ENCODE data around the gene GABRD. TPM values are rescaled to one million over a fixed set of nuclear protein-coding genes. Genes with fewer than 3 reads are reported as not detected.
A peak's percentile ranks its signal among the peaks of the same experiment; 100 is the strongest.

Gene GABRD
- total RNA-seq, 1 experiment from 2014 or later: not detected

DNA sequence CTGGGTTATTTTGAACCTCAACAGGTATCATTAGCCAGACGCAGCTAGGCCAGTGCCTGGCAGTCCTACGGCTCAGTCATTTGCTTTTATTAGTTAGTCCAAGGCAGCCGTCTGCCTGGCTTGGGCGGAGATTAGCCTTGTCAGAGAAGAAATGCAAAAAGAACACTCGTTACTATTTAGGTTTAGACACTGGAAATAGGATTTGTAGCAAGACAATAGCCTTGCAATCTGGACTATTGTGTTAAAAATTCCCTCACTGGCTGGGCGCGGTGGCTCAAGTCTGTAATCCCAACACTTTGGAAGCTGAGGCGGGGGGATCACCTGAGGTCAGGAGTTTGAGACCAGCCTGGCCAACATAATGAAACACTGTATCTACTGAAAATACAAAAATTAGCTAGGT is 20.1 kb downstream of the GABRD start:
- no peak for DNase-seq (ENCODE audit: low read depth)

DNA sequence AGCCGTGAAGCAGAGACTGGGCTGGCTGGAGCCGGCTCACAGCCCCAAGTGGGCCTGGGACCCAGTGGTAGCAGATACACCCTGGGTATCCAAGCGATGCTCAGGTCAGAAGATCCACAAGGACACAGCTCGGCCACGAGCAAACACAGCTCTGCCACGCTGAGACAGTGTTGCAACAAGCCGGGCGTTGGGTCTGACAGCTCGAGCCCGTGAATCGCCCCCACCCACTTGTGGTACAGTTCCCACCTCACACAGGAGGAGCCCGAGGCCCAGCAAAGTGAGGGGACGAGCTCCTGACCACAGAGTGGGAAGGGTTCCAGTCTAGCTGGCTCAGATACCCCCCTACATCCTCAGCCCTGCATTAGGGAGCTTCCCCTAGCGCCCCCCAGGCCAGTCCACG is 22.2 kb downstream of the GABRD start:
- no peak for DNase-seq (ENCODE audit: low read depth)

DNA sequence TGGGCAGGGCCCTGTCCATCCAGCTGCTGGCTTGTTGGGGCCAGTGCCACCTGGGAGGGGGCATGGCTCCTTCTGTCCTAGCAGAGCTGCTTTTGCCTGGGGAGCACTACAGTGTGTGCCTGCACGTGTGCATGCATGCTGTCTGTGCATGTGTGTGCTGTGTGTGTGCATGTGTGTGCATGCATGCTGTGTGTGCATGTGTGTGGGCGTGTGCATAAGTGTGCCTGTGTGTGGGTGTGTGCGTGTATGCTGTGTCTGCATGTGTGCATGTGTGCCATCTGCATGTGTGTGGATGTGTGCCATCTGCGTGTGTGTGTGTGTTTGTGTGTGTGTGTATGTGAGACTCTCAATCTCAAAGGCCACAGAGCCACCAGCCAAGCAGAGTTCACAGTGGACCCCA is 22.7 kb downstream of the GABRD start:
- DNase-seq (ENCODE audit: low read depth): no peak

DNA sequence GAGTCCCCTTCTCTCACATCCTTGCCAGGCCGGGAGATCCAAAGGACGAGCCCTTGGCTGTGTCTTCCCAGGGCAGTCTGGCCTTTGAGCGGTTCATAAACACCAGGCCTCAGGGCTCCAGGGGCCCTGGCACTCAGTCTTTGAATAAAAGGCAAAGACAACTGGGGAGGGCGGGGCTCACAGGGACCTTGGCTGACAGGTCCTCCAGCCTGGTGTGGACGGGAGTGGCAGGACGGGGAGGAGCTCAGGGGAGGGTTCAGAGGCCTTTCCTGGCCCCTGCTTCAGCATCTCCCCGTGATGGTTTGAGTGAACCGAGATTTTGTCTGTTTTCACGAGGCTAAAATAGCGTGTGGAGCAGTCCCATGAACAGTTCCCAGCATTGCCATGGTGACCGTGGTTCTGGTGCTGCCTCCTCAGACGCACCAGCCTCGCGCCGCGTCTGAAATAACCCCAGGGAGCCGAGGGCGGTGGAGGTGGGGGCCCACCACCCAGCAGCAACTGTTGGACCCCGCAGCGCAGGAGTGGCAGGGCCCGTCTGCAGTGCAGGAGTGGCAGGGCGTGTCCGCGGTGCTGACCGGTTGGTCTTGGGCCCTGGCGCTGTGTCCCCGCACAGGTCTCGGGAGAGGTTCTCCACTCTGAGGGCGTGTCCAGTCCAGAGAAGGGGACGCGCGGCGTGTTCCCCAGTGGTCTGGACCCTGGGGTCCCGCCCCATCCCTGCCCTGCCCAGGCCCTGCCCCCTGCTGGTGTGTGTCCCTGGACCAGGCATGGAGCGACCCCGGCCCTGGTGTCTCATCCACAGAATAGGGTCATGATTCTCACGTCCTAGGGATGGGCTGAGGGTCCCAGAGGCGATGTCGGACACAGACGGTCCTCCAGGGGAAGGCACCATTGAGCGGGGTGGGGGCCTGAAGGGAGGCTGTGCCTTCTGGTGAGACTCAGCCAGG is 24.0 kb downstream of the GABRD start:
- DNase-seq (ENCODE audit: low read depth): no peak

DNA sequence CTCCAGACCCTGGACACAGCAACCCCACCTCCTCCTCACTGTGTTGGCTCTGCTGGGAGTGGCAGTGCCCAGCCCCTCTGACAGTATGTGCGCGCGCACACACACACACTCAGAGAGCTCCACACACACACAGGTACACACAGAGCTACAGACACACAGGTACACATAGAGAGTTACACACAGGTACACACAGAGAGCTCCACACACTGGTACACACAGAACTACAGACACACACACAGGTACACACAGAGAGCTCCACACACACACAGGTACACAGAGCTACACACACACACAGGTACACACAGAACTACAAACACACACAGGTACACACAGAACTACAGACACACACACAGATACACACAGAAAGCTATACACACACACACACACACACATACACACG is 24.7 kb downstream of the GABRD start:
- DNase-seq (ENCODE audit: low read depth): no peak

DNA sequence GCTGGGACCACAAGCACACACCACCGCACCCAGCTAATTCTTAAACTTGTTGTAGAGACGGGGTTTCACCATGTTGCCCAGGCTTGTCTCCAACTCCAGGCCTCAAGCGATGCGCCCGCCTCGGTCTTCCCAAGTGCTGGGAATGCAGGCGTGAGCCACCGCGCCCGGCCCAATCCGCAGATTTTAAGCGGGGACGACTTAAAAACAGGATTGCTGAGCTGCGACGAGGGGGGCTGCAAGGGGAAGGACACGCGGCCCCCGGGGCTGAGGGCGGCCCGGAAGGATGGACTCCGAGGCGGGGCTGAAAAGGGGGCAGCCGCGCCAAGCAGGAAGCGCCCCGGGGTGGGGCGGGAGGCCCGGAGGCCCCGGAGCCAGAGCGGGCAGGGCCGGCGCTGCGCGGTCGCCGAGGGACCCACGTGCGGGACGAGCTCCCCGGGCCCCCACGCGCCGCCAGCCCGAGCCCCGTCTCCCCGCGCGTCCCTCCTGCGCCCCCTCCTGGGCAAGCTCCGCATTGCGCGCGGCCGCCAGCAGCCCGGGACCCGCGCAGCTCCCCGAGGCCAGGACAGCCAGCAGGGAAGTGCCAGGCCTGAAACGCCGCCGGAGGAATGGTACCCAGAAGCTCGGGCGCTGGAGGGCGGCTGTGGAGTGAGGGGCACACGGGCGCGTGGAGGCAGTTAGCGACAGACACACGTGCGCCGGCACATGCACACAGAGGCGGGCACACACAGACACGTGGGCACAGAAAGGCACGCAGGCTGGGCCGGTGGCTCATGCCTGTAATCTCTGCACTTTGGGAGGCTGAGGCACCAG is 25.6 kb downstream of the GABRD start:
- DNase-seq (ENCODE audit: low read depth): peak; percentile 76

DNA sequence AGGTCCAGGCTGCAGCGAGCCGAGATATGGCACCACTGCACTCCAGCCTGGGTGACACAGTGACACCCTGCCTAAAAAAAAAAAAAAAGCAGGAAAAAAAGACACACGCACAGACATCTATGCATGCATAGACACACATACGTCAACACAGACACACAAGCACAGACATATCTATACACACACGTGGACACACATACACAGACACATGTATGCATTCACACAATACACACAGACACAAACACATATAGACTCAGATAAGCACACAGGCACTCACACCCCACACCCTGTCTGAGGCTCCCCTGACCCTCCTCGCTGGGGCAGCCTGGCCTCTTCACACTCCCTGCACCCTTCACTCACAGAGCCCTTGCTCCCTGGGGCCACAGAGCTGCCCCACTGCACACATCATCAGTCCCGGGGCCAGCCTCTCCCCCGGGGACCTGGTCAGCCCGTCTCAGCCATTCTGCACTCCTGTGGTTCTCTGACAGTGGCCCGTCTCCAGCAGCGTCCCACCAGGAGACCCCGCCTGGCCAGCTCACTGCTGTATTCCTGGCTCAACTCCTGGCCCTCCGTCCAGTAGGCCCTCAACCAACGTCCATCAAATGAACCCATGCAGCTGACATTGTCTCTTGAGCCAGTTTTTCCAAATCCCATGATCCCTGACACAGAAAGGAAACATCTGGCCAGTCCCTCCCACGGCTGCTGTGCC is 26.5 kb downstream of the GABRD start:
- no peak for DNase-seq (ENCODE audit: low read depth)

DNA sequence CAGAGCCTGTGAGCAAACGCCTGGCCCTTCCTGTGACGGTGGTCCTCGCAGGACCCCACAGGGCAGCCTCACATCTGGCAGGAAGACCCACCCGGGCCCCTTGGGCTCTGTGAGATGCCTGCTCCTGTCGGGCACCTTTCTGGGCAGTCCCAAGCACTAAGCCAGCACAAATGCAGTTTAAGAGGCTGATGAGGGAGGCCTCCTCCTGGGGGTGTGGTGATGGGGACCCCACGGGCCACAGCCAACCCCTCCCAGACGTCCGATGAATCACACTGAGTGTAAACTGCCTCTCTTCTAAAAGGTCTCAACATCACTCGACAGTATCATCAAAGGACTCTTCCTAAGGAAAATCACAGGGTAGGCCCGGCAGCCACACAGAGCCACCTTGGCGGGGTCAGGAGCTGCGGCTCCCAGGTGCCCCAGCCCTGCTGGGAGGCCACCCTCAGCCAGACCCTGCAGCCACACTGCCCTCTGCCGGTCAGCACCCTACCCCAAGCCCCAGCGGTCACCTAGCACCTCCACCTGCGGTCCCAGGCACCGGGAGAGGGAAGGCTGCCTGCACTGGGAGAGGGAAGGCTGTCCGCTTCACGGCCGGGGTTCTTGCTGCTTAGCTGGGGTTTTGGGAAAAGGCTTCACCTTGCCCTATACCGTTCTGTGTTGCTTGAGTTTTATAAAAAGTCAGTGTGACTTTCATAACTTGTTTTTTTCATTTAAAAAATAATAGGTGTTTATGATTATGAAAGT is 27.2 kb downstream of the GABRD start:
- peak; percentile 79 for DNase-seq (ENCODE audit: low read depth)

DNA sequence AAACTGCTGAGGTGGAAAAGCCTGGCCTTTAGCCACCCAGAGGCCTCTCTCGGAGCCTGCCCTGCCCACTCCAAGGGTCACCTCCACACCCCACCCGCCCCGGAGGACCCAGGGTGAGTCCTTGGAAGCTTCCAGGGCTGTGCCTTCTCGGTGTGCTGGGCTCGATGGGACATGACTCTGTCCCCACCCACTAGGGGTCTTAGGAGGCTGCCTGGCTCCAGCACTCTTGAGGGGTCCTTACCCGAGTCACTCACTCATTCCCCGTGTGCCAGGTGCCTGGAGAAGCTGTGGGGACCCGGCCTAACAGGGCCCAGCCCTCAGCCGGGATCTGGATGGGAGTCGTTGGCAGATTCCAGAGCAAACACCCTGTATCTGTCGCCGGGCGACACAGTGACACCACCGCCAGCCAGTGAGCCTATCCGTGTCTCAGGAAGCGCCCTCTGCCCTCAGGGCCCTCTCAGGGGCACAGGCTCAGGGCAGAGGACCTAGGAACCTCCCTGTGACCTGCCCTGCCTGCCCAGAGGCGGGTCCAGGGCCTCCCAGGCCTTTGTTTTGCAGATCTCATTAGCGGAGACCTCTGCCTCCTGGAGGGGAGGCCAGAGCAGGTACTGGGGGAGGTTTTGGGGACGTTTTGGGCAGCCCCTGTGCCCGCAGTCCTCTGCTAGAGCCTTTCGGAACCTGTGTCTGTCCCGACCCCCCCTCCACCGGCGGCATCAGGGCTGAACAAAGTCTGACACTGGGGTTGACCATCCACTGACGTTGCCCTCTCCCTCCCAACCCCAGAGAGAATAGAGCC is 28.0 kb downstream of the GABRD start:
- DNase-seq (ENCODE audit: low read depth): no peak

DNA sequence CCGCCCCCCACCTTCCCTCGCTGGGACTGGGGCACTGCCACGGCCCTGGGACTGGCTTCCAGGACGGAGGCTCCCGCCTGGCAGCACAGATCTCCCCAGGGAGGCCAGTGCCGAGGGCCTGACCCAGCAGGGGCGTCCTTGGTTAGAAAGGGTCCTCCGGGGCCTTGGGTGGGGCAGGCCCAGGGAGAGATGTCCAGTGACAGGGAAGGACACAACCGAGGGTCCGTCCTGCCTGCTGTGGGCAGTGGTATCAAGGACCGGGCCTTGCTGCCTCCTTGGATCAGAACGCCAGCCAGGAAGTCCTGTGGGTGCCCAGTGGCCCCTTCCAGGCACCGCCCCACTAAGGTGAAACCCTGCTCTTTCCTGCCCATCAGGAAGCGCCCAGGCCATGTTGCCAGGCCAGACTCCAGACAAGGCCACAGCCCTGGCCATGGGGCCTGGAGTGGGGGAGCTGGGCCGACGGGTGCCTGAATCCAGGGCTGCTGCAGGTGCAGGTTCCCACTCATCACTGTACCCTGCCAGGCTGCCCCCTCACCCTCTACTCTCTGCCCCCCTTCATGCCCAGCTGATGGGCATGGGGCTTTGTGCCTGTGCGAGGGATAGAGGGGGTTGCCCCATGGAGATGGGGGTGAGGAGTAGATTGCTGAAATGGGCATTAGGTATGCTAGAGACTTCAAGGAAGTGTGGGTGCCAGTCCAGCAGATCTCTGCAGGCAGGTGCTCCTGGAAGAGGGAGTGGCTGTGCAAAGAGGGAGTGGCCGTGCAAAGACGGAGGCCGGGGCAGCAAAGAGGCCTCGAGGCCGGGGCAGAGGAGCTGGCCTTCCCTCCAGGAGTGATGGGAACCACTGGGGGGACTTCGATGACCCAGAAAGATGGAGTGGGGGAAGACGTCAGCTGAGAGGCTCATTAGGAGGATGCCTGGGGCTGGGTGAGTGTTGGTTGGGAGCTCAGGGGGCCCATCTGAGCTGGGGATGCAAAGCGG is 28.9 kb downstream of the GABRD start:
- no peak for DNase-seq (ENCODE audit: low read depth)

DNA sequence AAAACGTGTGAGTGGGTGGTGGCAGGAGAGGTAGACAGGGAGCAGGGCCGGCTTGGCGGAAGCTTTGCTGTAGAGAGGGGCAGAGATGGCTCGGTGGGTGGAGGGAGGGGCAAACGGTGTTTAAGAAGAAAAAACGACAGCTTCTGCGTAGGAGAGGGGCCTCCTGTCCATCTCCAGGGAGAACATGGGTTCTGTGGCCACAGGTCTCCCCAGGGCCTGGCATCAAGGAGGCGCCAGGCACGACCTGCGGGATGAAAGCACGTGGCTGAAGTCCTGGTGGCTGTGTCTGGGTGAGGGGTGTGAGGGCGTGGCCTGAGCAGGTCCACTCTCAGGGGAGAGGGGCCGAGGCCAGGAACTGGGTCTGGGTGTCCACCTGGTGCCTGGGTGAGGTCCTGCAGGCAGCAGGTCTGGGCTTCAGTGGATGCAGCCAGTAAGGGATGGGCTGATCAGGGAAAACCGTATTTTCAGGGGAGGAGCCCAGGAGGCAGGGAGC is 30.1 kb downstream of the GABRD start:
- peak; percentile 50 for DNase-seq (ENCODE audit: low read depth)

DNA sequence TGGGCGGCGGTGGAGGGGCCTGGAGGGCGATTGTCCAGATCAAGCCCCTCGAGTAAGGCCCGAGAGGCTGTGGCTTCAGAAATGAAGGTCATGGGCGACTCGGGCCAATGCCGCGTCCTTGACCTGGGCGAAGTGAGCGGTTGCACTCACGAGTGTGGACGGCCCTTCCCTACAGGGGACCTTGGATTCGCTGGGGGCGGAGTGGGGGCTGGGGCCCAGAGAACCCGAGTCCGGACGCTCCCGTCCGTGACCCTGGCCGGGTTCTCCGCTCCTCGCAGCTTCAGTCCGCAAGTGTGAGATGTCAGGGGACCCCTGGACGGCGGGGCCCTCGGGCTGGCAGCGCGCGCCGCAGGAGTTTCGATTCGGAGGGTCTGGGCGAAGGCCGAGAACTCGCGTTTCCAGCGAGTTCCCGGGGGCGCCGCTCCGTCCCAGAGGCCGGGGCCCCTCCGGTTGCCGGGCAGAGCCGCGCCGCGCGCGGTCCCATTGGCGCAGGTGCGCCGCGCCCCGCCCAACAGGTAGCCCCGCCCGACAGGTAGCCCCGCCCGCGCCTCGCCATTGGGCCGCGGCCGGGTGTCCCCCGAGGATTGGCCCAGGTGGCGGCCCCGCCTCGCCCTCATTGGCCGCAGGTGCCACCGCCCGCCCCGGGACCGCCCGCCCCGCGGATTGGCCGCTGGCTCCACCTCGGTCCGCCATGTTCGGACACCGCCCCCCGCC is 30.7 kb downstream of the GABRD start, which contains the start of gene PRKCZ:
Gene PRKCZ (plus strand): TSS at position 694 of the 714 bp plus-strand sequence. CDS start 220 bp downstream, outside the sequence.
- DNase-seq (ENCODE audit: low read depth): peak; percentile 96

DNA sequence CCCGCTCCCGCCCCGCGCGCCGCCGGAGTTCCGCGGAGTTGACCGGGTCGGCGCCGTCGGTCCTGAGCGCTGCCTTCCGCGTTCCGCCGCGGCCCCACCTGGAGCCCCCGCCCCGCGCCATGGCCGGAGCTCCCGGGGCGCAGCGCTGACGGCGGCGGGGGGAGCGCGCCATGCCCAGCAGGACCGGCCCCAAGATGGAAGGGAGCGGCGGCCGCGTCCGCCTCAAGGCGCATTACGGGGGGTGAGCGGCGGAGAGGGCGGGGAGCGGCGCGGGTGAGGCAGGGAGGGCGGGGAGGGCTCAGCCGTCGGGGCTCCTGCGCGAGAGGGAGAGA is 31.3 kb downstream of the GABRD start:
- peak; percentile 72 for DNase-seq (ENCODE audit: low read depth)

DNA sequence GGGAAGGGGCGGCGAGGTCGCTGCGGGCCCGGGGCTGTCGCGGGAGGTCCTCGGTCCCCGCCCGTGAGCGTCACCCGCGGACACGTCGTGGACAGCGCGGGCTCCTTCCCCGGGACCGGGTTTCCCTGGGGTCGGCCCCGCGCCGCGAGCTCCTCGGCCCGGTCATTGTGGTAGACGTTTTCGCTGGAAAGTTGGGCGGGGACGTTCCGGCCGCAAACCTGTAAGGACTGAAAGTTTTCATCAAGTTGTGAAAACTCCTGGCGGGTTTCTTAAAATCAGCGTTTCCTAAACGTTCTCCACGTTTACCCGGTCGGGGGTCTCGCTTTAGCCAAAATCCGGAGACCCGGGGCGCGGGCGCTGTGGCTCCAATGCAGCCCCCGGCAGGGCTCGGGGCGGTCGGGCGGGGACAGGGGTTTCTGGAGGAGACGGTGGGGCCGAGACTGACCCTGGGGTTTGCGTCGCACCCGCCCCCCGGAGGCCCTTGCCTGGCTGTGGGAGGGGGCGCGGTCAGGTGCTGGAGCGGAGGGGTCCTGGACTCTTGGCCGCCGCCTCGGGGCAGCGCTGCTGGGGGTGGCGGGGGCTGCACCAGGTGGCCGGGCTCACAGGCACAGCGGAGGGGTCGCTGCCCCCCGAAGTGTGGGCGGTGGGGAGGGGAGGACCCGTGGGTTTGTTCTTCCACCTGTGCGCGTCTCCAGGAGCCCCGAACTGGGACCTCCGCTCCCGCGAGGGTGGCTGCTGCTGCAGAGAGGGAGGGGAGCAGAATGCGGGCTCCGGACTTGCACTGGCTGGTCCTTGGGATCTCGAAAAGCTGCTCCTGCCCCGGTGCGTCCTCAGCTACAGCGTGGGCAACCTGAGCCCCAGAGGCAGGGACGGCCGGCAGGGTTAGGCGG is 31.9 kb downstream of the GABRD start:
- DNase-seq (ENCODE audit: low read depth): peak; percentile 34

DNA sequence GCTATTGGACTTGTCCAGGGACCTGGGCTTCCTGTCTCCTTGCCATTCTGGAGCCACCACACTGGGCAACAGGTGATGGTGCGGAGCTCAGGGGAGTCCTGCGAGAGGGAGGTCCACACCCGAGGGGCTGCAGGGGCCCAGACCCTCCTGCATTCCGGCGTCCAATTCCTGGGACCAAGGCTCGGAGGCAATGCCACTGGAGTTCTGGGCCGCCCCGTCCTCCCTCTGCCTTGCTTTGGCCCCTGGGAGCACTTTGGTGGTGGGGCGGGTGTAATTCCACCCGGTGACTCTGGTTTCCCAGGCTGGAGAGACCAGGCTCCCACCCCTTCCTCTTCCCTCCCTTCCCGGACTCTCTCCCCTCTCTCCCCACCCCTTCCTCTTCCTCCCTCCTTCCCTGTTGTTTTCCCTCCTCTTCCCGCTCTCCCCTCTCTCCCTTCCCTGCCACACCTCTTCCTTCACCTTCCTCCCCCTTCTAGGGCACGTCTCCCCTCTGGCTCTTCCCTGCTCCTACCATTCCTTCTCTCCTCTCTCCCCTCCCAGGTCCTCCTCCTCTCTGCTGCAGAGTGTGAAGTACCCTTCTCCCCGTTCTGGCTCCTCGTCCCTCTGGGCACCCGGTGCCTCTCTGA is 33.0 kb downstream of the GABRD start:
- peak; percentile 43 for DNase-seq (ENCODE audit: low read depth)

DNA sequence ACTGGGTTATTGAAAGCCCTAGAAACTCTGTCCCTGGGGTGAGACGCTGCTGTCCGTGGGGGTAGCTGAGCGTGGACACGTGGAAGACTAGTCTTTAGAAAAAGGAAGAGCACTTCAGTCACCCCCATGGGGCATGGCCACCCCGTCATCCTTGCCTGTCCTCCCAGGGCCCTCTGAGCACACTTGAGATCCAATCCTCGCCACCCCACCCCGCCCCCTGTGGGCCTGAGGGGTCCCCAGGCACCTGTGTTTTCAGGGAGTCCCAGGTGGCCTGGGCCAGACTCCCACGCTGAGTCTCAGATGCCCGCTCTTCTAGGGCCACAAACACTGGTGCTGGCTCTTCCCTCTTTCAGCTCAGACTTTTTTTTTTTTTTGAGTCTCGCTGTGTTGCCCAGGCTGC is 33.6 kb downstream of the GABRD start:
- no peak for DNase-seq (ENCODE audit: low read depth)

DNA sequence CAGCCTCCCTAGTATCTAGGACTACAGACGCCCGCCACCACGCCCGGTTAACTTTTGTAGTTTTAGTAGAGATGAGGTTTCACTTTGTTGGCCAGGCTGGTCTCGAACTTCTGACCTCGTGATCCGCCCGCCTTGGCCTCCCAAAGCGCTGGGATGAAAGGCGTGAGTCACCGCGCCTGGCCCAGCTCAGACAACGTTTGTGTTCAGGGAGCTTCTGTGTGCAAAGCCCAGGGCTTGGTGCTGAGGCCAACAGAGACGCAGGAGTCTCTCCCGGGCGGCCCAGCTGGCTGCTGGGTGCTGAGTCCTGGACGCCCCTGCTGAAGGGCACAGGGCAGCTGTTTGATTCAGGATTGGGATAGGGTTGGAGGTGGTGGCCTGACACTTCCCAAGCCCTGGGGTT is 34.1 kb downstream of the GABRD start:
- peak; percentile 69 for DNase-seq (ENCODE audit: low read depth)
